Esophagus muscularis mucosa (tissue), 4 donors: ENCODE measurements around the gene BCL11A.

ENCODE experiments used
- CTCF ChIP-seq, 3 experiments: fragments of 200-600 bp in 2 of 3; fragments of 450-650 bp in 1 of 3; sonication (generic) in 2 of 3; IDR thresholded peaks; one replicate each; pipeline ENCODE4 v1.5.1; 2017 to 2019; ENCODE audit warnings: antibody characterized with exemption in 3 of 3, mild to moderate bottlenecking in 2 of 3, moderate library complexity in 1 of 3
- EP300 ChIP-seq: sonication (generic); formaldehyde crosslinking; IDR thresholded peaks from one replicate; pipeline ENCODE4 v1.6.1; 2017; ENCODE audit warnings: antibody characterized with exemption
- POLR2A ChIP-seq: fragments of 450-650 bp; IDR thresholded peaks from one replicate; pipeline ENCODE4 v1.6.1; 2017; ENCODE audit warnings: antibody characterized with exemption, moderate library complexity, mild to moderate bottlenecking, low read depth
- POLR2AphosphoS5 ChIP-seq, 2 donors: sonication (generic); formaldehyde crosslinking; IDR thresholded peaks; one replicate each; pipeline ENCODE4 v1.6.1; 2017; ENCODE audit warnings: antibody characterized with exemption in 2 of 2

- no peak for TF ChIP-seq CTCF (IDR thresholded peaks at IDR 0.05)
- no peak for TF ChIP-seq EP300
- TF ChIP-seq POLR2A, result no peak
- no peak for TF ChIP-seq POLR2AphosphoS5 (IDR thresholded peaks at IDR 0.05)
Measured at GRCh38 chr2:60413069-60413813, 140.2 kb downstream of the BCL11A start.
